ENCODE measurements around the gene SPDYE2B.
"Not testable (repeated sequence)": the region's sequence is repeated elsewhere in the genome, so short reads cannot be mapped to it uniquely, and the experiment has no call there.

The SPDYE2B gene

GRCh38 chr7:102618122-102618521, 32.0 kb upstream of the SPDYE2B start:
- in situ Hi-C loops (cut with MboI; ENCODE audit: low sequenced_read_pairs); H3K9me3 ChIP-seq; H3K36me3 ChIP-seq (replicated peaks); H3K4me3 ChIP-seq; H3K27me3 ChIP-seq (ENCODE audit: low read depth); H3K4me1 ChIP-seq; DNase-seq (ENCODE audit: low spot score in 2 of 2): not testable (repeated sequence)

- H3K4me1 ChIP-seq; H3K9me3 ChIP-seq; H3K36me3 ChIP-seq (replicated peaks); H3K27me3 ChIP-seq (ENCODE audit: low read depth); in situ Hi-C loops (cut with MboI; ENCODE audit: low sequenced_read_pairs); DNase-seq (ENCODE audit: low spot score in 2 of 2); H3K4me3 ChIP-seq: not testable (repeated sequence)
Measured at GRCh38 chr7:102627271-102627904, 22.7 kb upstream of the SPDYE2B start.

DNA sequence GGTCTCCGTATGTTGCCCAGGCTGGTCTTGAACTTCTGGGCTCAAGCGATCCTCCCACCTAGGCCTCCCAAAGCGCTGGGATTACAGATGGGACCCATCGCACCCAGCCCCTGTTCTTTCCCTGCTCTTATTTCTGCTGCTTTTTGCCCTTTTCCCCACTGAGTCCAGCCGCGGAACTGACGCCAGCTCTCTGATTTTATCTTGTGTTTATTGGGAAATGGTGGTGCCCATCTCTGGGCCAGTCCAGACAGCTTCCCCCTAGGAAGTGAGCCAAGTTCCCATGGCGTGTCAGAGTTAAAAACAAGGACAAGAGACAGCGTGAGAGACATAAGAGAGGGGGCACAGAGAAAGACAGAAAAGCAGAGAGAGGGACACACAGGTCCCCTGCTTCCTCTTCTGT, 19.5 kb upstream of the SPDYE2B start:
- in situ Hi-C loops (cut with MboI; ENCODE audit: low sequenced_read_pairs); H3K36me3 ChIP-seq (replicated peaks); H3K27me3 ChIP-seq (ENCODE audit: low read depth); H3K4me3 ChIP-seq; H3K9me3 ChIP-seq; H3K4me1 ChIP-seq; DNase-seq (ENCODE audit: low spot score in 2 of 2): not testable (repeated sequence)

DNA sequence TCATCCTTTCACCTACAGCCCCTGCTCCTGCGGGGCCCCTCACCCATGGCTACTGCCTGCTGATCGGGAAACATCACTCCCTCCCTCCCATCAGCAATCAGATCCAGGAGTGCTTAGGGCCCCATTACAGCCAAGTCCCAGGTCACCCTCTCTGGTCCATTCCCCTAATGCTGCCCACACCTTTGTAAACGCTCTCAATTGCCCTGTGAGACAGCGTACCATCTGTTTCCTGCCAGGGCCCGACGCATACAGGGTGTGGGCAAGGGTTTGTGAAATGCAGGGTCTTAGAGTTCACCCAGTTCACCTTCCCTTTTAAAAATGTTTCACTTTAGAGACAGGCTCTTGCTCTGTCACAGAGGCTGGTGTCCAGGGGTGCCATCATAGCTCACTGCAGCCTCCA, 15.8 kb upstream of the SPDYE2B start:
- H3K27me3 ChIP-seq (ENCODE audit: low read depth); H3K4me1 ChIP-seq; H3K36me3 ChIP-seq (replicated peaks); H3K9me3 ChIP-seq; H3K4me3 ChIP-seq; DNase-seq (ENCODE audit: low spot score in 2 of 2); in situ Hi-C loops (cut with MboI; ENCODE audit: low sequenced_read_pairs): not testable (repeated sequence)

DNA sequence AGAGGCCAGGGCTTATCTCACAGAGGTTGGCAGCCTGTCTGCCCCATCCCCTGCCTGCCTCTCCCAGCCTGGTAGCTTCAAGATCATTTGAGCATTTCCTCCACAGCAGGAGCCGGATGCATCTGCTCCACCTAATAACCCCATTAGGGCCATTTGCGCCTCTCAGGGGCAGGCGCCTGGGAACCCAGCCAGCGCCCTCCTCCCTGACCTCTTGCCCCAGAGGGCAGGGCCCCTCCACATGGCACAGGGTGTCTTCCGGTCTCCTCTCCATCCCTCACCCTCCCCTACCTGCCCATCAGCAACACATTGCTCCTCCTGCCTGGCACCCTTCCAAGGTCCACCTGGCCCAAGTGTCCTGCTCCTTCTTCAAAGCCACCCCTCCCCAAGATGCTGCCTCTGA, 14.8 kb upstream of the SPDYE2B start:
- H3K36me3 ChIP-seq (replicated peaks); DNase-seq (ENCODE audit: low spot score in 2 of 2); H3K4me1 ChIP-seq; in situ Hi-C loops (cut with MboI; ENCODE audit: low sequenced_read_pairs); H3K4me3 ChIP-seq; H3K9me3 ChIP-seq; H3K27me3 ChIP-seq (ENCODE audit: low read depth): not testable (repeated sequence)

- DNase-seq (ENCODE audit: low spot score in 2 of 2); H3K27me3 ChIP-seq (ENCODE audit: low read depth); H3K4me1 ChIP-seq; in situ Hi-C loops (cut with MboI; ENCODE audit: low sequenced_read_pairs); H3K36me3 ChIP-seq (replicated peaks); H3K4me3 ChIP-seq; H3K9me3 ChIP-seq: not testable (repeated sequence)
Measured at GRCh38 chr7:102636956-102637355, 13.2 kb upstream of the SPDYE2B start.

DNA sequence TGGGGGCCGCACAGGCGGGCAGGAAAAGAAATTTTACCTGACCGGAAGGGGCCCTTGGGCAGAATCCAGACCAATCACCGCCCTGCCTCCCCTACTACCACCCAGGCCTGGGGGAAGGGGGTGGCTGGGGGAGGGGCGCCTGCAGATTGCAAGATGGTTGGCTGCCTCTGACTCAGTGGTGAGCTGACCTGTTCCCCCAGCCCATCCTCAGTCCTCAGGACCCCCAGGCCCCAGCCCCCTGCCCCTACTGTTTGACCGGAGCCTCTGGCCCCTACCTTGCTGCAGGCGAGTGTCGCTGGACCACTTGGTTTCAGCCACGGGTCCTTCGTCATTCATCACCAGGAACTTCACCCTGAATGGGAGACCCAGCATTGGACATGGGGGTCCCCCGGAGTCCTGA, 11.3 kb upstream of the SPDYE2B start:
- H3K4me1 ChIP-seq; DNase-seq (ENCODE audit: low spot score in 2 of 2); in situ Hi-C loops (cut with MboI; ENCODE audit: low sequenced_read_pairs); H3K4me3 ChIP-seq; H3K9me3 ChIP-seq; H3K27me3 ChIP-seq (ENCODE audit: low read depth); H3K36me3 ChIP-seq (replicated peaks): not testable (repeated sequence)

GRCh38 chr7:102642691-102643090, 7.4 kb upstream of the SPDYE2B start, which contains the start of gene UPK3BL1:
Gene UPK3BL1 (minus strand): TSS chr7:102642791. CDS start chr7:102642741, 50 bp downstream.
- H3K36me3 ChIP-seq (replicated peaks); H3K27me3 ChIP-seq (ENCODE audit: low read depth); H3K4me1 ChIP-seq; H3K4me3 ChIP-seq; in situ Hi-C loops (cut with MboI; ENCODE audit: low sequenced_read_pairs); DNase-seq (ENCODE audit: low spot score in 2 of 2); H3K9me3 ChIP-seq: not testable (repeated sequence)

DNA sequence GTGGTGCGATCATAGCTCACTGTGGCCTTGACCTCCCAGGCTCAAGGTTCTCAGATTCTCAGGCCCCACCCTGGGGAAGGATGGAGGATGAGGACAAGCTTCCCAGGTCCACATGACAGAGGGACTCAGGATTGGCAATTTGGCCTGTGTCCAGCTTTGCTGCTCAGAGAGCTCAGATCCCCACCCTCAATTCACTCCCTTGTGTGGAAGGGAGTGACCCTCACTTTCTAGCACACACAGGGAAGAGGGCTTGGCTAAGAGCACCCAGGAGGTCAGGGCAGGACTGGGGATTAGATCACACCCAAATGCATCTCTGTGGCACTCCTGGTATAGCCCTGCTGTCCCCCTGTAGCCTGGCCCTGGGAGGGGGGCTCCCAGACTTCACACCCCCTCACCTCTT, 6.7 kb upstream of the SPDYE2B start:
- H3K9me3 ChIP-seq; DNase-seq (ENCODE audit: low spot score in 2 of 2); H3K4me3 ChIP-seq; H3K36me3 ChIP-seq (replicated peaks); H3K27me3 ChIP-seq (ENCODE audit: low read depth); in situ Hi-C loops (cut with MboI; ENCODE audit: low sequenced_read_pairs); H3K4me1 ChIP-seq: not testable (repeated sequence)

GRCh38 chr7:102647813-102648212, 2.3 kb upstream of the SPDYE2B start:
- H3K4me3 ChIP-seq; H3K27me3 ChIP-seq (ENCODE audit: low read depth); in situ Hi-C loops (cut with MboI; ENCODE audit: low sequenced_read_pairs); H3K9me3 ChIP-seq; DNase-seq (ENCODE audit: low spot score in 2 of 2); H3K4me1 ChIP-seq; H3K36me3 ChIP-seq (replicated peaks): not testable (repeated sequence)

- H3K4me1 ChIP-seq; H3K9me3 ChIP-seq; H3K4me3 ChIP-seq; H3K27me3 ChIP-seq (ENCODE audit: low read depth); in situ Hi-C loops (cut with MboI; ENCODE audit: low sequenced_read_pairs); H3K36me3 ChIP-seq (replicated peaks); DNase-seq (ENCODE audit: low spot score in 2 of 2): not testable (repeated sequence)
Measured at GRCh38 chr7:102664765-102665164, 14.6 kb downstream of the SPDYE2B start.

DNA sequence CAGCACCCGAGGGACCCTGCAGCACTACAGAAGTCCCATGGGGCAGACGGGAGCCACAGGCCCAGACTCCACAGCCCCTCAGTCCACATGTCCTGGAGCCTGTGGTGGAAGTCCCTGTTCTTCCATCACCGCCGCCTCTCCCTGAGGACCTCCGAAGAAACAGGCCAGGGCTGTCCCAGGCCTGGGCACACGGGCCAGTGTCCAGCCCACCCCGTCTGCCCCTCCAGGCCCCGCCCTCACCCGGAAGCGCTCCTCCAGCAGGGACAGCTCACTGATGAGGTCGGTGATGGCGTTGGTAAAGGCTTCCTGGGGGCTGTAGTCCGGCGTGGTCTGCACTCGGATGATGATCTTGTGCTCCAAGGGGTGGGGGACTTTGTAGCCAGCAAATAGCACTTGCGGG, 16.7 kb downstream of the SPDYE2B start:
- H3K4me3 ChIP-seq; H3K27me3 ChIP-seq (ENCODE audit: low read depth); in situ Hi-C loops (cut with MboI; ENCODE audit: low sequenced_read_pairs); H3K9me3 ChIP-seq; H3K36me3 ChIP-seq (replicated peaks); DNase-seq (ENCODE audit: low spot score in 2 of 2); H3K4me1 ChIP-seq: not testable (repeated sequence)

GRCh38 chr7:102667523-102667922, 17.4 kb downstream of the SPDYE2B start:
- H3K27me3 ChIP-seq (ENCODE audit: low read depth); H3K9me3 ChIP-seq; H3K36me3 ChIP-seq (replicated peaks); H3K4me1 ChIP-seq; in situ Hi-C loops (cut with MboI; ENCODE audit: low sequenced_read_pairs); DNase-seq (ENCODE audit: low spot score in 2 of 2); H3K4me3 ChIP-seq: not testable (repeated sequence)

DNA sequence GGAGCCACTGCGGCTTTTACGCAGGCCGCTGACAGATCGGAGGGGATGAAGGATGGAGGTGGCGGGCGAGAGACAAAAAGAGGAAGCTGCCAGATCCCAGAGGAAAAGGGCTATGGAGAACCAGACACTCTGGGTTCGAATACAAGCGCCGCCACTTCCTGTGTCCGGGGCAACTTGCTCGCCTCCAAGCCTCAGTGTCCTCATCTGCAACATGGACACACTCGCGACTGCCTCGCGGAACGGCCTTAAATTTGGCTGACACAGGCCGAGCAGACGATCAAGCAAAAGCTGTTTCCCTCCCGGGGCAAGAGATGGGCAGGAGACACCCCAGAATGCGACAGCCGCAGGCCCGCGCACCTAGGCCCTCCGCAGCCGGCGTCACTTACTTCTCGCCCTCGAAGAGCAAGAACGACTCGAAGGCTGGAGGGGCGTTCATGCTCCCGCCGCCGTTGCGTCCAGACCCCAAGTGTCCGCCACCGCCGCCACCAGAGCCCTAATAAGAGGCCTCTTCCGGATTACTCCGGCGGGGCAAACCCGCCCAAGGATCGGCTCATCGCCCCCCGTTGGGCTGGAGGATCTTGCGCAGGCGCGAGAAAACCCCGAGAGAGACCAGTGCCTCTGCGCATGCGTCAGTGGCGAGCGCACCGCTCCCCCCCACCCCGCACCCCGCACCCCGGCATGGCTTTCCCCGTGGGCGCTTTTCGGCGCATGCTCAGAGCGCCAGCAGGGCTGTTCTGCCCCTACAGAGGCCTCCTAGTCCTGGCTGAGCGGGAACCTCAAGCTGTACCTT, 21.2 kb downstream of the SPDYE2B start, which contains the start of gene POLR2J2:
Gene POLR2J2 (minus strand): TSS at position 498 of the 790 bp plus-strand sequence. CDS start 62 bp downstream, at position 436.
- H3K4me3 ChIP-seq; in situ Hi-C loops (cut with MboI; ENCODE audit: low sequenced_read_pairs); H3K9me3 ChIP-seq; H3K4me1 ChIP-seq; H3K27me3 ChIP-seq (ENCODE audit: low read depth); H3K36me3 ChIP-seq (replicated peaks); DNase-seq (ENCODE audit: low spot score in 2 of 2): not testable (repeated sequence)
